OCI-LY7 (cell line): ENCODE measurements around the gene GPR82.

Source experiments
- CTCF ChIP-seq: fragments of 200-600 bp; sonication (generic); conservative IDR thresholded peaks from 2 replicates; pipeline ENCODE4 v1.5.1; 2014; ENCODE audit warnings: mild to moderate bottlenecking, antibody characterized with exemption, low read length, moderate library complexity, mixed read lengths
- EZH2phosphoT487 ChIP-seq: fragments of 200-600 bp; sonication (generic); IDR thresholded peaks from 2 replicates; pipeline ENCODE4 v1.6.1; 2018; ENCODE audit warnings: low read depth, borderline replicate concordance, mild to moderate bottlenecking, mixed run types, antibody characterized with exemption, low read length, moderate library complexity, mixed read lengths

- TF ChIP-seq CTCF, result no peak
- no peak for TF ChIP-seq EZH2phosphoT487
Measured at GRCh38 chrX:41695426-41695825, 28.6 kb upstream of the GPR82 start.
